Measurements from ENCODE around the gene RERG.
"Not testable (repeated sequence)": the region's sequence is repeated elsewhere in the genome, so short reads cannot be mapped to it uniquely, and the experiment has no call there.

RERG gene

DNA sequence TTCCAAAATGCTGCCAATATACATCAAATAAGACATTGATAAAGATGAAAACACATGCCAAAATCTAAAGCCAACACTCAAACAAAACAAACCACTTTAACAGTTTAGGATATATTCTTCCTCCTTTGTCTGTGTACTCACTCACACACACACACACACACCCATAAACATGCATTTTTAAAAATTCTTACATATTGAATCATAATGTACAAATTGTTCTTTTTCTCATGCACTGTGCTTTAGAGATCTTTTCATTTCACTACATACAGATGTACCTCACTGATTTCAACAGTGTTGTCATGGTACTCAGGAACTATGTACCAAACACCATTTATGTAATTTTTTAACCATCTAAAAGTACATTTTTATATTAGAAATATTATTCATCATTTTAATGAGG lies 9.5 kb upstream of the RERG start:
- TF ChIP-seq ZNF274 (IDR thresholded peaks at IDR 0.05; ENCODE audit: low read depth, low read length) = no peak
- H3K4me3 ChIP-seq (ENCODE audit: low read length) = no peak overlapping the region

GRCh38 chr12:15230137-15230536 lies 8.9 kb upstream of the RERG start:
- TF ChIP-seq ZNF274 (IDR thresholded peaks at IDR 0.05; ENCODE audit: low read depth, low read length) = no peak

DNA sequence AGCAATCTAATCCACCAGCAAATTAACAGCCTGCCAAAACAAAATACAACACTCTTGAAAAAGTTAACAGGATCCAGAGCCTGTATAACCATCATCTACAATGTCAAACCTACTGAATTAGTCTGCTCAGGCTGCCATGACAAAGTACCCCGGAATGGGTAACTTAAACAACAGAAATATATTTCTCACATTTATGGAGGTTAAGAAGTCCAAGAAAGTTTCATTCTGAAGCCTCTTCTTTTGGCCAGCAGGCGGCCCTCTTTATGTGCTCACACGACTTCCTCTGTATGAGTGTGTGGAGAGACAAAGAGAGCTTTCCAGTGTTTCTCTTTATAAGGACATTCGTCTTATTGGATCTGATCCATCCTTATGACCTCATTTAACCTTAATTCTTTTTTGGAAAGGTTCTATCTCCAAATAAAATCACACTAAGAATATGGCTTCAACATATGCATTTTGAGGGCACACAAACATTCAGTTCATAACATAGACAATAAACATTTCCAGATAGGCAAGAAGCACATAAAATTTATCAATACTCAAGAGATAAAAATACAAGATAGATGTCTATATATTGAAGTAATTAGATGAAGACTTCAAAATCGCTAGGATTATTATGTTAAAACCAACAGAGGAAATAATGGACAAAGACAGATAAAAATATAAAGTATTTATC lies 5.9 kb upstream of the RERG start:
- no peak overlapping the region for H3K4me3 ChIP-seq (ENCODE audit: low read length)
- TF ChIP-seq ZNF274 (IDR thresholded peaks at IDR 0.05; ENCODE audit: low read depth, low read length) = no peak

More at GRCh38 chr12:15230137-15230536, 8.9 kb upstream of the RERG start:
- no peak overlapping the region for H3K4me3 ChIP-seq (ENCODE audit: low read length)

DNA sequence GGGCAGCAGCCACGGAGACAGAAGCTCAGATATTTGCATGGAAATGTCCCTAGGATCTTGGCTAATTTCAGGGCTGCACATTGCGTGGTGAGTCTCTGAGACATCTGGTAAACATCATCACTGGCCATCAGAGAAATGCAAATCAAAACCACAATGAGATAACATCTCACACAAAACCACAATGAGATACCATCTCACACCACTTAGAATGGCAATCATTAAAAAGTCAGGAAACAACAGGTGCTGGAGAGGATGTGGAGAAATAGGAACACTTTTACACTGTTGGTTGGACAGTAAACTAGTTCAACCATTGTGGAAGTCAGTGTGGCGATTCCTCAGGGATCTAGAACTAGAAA lies 4.6 kb upstream of the RERG start:
- not testable (repeated sequence) for H3K4me3 ChIP-seq (ENCODE audit: low read length)

GRCh38 chr12:15225136-15225862 lies 4.1 kb upstream of the RERG start:
- no peak overlapping the region for H3K4me3 ChIP-seq (ENCODE audit: low read length)
- TF ChIP-seq ZNF274 (IDR thresholded peaks at IDR 0.05; ENCODE audit: low read depth, low read length) = no peak

DNA sequence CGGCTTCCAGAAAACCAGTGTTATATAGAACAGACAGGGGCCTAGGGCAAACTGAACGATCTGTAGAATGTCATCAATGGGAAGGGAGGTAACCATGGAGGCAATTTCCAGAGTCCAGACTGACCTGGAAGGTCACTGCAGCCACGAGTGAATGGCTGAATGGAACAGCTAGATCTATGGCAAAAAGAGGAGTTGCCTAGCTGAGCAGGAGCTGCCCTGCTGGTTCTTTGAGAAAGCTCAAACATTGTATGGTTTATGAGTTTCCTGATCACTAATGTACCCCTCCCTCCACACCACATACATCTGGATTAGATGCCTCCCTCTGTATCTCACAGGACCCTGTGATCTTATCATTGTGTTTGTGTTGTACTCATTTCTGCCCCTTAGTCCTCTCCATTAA lies 1.0 kb upstream of the RERG start:
- TF ChIP-seq ZNF274 (IDR thresholded peaks at IDR 0.05; ENCODE audit: low read depth, low read length) = no peak
- no peak overlapping the region for H3K4me3 ChIP-seq (ENCODE audit: low read length)

GRCh38 chr12:15220451-15220850 lies 766 bp downstream of the RERG start:
- no peak for TF ChIP-seq ZNF274 (IDR thresholded peaks at IDR 0.05; ENCODE audit: low read depth, low read length)
- no peak overlapping the region for H3K4me3 ChIP-seq (ENCODE audit: low read length)

- no peak overlapping the region for H3K4me3 ChIP-seq (ENCODE audit: low read length)
Measured at GRCh38 chr12:15218794-15219193, 2.4 kb downstream of the RERG start.

GRCh38 chr12:15216036-15216889 lies 5.0 kb downstream of the RERG start:
- H3K4me3 ChIP-seq (ENCODE audit: low read length) = no peak overlapping the region
- TF ChIP-seq ZNF274 (IDR thresholded peaks at IDR 0.05; ENCODE audit: low read depth, low read length) = no peak

More at GRCh38 chr12:15218794-15219193, 2.4 kb downstream of the RERG start:
- no peak for TF ChIP-seq ZNF274 (IDR thresholded peaks at IDR 0.05; ENCODE audit: low read depth, low read length)

GRCh38 chr12:15214851-15215601 lies 6.2 kb downstream of the RERG start:
- H3K4me3 ChIP-seq (ENCODE audit: low read length) = no peak overlapping the region
- no peak for TF ChIP-seq ZNF274 (IDR thresholded peaks at IDR 0.05; ENCODE audit: low read depth, low read length)

- H3K4me3 ChIP-seq (ENCODE audit: low read length) = no peak overlapping the region
- no peak for TF ChIP-seq ZNF274 (IDR thresholded peaks at IDR 0.05; ENCODE audit: low read depth, low read length)
Measured at GRCh38 chr12:15212930-15213329, 8.3 kb downstream of the RERG start.

GRCh38 chr12:15209782-15210181 lies 11.4 kb downstream of the RERG start:
- no peak overlapping the region for H3K4me3 ChIP-seq (ENCODE audit: low read length)
- TF ChIP-seq ZNF274 (IDR thresholded peaks at IDR 0.05; ENCODE audit: low read depth, low read length) = no peak

- no peak for TF ChIP-seq ZNF274 (IDR thresholded peaks at IDR 0.05; ENCODE audit: low read depth, low read length)
- H3K4me3 ChIP-seq (ENCODE audit: low read length) = no peak overlapping the region
Measured at GRCh38 chr12:15208871-15209656, 12.2 kb downstream of the RERG start.
